ENCODE measurements around the gene BSCL2. TPM values are rescaled to one million over a fixed set of nuclear protein-coding genes. Genes with fewer than 3 reads are reported as not detected.

The BSCL2 gene
- total and polyA plus RNA-seq, 2 of the 13 experiments (the other 11 are each of a cell fraction or from before 2014, with no cell fraction given): 19.5 to 21.1 TPM

DNA sequence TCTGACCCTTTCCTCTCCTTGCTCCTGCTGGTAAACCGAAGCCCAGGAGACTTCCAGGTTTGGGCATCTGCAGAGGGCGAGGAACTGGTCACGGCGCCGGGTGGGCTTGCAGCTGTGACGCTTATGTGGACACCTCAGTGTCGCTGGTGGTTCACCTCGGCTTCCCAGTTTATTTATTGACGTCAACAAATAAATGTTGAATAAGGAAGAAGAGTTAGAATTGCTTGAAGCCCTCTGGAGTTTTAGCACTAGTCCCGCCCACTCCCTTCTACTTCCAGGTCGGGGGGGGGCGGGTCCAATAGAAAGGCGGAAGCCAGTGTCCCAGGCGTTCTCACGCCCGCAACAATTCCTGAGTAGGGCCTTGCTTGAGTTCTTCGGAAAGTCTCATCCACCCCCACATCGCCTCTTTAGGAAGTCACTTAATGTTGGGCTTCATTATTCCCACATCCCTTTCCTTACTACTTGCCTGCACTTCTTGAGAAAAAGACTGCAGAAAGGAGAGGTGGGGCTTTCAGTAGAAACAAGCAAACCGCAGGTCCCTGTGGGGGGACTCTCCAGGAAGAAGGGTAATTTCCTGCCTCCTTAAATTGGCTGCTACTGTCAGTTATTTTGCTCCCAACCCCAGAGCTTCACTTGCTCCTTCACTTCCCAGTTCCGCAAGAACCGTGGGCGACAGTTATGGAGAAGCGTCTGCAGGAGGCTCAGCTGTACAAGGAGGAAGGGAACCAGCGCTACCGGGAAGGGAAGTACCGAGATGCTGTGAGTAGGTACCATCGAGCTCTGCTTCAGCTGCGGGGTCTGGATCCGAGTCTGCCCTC, 21.2 kb upstream of the BSCL2 start, which contains the start of gene TTC9C (continued):
- TF ChIP-seq USF2 (IDR thresholded peaks at IDR 0.05; ENCODE audit: low read depth, low read length) (no peak), USF2 (CRISPR knock-in tag; IDR thresholded peaks at IDR 0.05; ENCODE audit: borderline replicate concordance) (no peak), SUZ12 (IDR thresholded peaks at IDR 0.05; ENCODE audit: low read depth, low read length) (no peak), KDM2A (CRISPR knock-in tag; IDR thresholded peaks at IDR 0.05; ENCODE audit: borderline replicate concordance, low read depth) (peak; percentile 40; the same call in 1 of the 2 replicates), SP2 (CRISPR knock-in tag; IDR thresholded peaks at IDR 0.05) (peak; percentile 83), ZNF468 (CRISPR knock-in tag; IDR thresholded peaks at IDR 0.05) (no peak), ZSCAN20 (CRISPR knock-in tag; IDR thresholded peaks at IDR 0.05; ENCODE audit: borderline replicate concordance) (0 out of 2 replicates have a peak, but pooled peaks have one; percentile 35), ZNF205 (CRISPR knock-in tag; IDR thresholded peaks at IDR 0.05) (peak; percentile 61; the same call in 1 of the 2 replicates), EED (CRISPR knock-in tag; IDR thresholded peaks at IDR 0.05) (no peak), TFAP4 (IDR thresholded peaks at IDR 0.05; ENCODE audit: borderline replicate concordance, low read depth) (peak; percentile 12; the same call in 1 of the 2 replicates), CBX2 (IDR thresholded peaks at IDR 0.05; ENCODE audit: low read depth, low read length) (no peak), CBX2 (CRISPR knock-in tag; IDR thresholded peaks at IDR 0.05; ENCODE audit: low read depth) (no peak), IRF2 (CRISPR knock-in tag; IDR thresholded peaks at IDR 0.05) (no peak; the same call in 1 of the 2 replicates), SNAI1 (CRISPR knock-in tag; IDR thresholded peaks at IDR 0.05; ENCODE audit: borderline replicate concordance) (no peak), ZNF720 (CRISPR knock-in tag; IDR thresholded peaks at IDR 0.05) (no peak)
- TF ChIP-seq, protein P1, sequence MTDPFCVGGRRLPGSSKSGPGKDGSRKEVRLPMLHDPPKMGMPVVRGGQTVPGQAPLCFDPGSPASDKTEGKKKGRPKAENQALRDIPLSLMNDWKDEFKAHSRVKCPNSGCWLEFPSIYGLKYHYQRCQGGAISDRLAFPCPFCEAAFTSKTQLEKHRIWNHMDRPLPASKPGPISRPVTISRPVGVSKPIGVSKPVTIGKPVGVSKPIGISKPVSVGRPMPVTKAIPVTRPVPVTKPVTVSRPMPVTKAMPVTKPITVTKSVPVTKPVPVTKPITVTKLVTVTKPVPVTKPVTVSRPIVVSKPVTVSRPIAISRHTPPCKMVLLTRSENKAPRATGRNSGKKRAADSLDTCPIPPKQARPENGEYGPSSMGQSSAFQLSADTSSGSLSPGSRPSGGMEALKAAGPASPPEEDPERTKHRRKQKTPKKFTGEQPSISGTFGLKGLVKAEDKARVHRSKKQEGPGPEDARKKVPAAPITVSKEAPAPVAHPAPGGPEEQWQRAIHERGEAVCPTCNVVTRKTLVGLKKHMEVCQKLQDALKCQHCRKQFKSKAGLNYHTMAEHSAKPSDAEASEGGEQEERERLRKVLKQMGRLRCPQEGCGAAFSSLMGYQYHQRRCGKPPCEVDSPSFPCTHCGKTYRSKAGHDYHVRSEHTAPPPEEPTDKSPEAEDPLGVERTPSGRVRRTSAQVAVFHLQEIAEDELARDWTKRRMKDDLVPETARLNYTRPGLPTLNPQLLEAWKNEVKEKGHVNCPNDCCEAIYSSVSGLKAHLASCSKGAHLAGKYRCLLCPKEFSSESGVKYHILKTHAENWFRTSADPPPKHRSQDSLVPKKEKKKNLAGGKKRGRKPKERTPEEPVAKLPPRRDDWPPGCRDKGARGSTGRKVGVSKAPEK (CRISPR knock-in tag; IDR thresholded peaks at IDR 0.05; ENCODE audit: borderline replicate concordance): no peak
- TF ChIP-seq, protein P2, sequence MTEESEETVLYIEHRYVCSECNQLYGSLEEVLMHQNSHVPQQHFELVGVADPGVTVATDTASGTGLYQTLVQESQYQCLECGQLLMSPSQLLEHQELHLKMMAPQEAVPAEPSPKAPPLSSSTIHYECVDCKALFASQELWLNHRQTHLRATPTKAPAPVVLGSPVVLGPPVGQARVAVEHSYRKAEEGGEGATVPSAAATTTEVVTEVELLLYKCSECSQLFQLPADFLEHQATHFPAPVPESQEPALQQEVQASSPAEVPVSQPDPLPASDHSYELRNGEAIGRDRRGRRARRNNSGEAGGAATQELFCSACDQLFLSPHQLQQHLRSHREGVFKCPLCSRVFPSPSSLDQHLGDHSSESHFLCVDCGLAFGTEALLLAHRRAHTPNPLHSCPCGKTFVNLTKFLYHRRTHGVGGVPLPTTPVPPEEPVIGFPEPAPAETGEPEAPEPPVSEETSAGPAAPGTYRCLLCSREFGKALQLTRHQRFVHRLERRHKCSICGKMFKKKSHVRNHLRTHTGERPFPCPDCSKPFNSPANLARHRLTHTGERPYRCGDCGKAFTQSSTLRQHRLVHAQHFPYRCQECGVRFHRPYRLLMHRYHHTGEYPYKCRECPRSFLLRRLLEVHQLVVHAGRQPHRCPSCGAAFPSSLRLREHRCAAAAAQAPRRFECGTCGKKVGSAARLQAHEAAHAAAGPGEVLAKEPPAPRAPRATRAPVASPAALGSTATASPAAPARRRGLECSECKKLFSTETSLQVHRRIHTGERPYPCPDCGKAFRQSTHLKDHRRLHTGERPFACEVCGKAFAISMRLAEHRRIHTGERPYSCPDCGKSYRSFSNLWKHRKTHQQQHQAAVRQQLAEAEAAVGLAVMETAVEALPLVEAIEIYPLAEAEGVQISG (CRISPR knock-in tag; IDR thresholded peaks at IDR 0.05): peak; percentile 73
- TF ChIP-seq, protein P3, sequence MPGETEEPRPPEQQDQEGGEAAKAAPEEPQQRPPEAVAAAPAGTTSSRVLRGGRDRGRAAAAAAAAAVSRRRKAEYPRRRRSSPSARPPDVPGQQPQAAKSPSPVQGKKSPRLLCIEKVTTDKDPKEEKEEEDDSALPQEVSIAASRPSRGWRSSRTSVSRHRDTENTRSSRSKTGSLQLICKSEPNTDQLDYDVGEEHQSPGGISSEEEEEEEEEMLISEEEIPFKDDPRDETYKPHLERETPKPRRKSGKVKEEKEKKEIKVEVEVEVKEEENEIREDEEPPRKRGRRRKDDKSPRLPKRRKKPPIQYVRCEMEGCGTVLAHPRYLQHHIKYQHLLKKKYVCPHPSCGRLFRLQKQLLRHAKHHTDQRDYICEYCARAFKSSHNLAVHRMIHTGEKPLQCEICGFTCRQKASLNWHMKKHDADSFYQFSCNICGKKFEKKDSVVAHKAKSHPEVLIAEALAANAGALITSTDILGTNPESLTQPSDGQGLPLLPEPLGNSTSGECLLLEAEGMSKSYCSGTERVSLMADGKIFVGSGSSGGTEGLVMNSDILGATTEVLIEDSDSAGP (CRISPR knock-in tag; IDR thresholded peaks at IDR 0.05; ENCODE audit: borderline replicate concordance): no peak; the same call in 1 of the 2 replicates

All from HepG2 (cell line).